ENCODE measurements around the gene RHOU. TPM values are rescaled to one million over a fixed set of nuclear protein-coding genes. Genes with fewer than 3 reads are reported as not detected.
"Not testable (repeated sequence)": the region's sequence is repeated elsewhere in the genome, so short reads cannot be mapped to it uniquely, and the experiment has no call there.

RHOU gene
- total and polyA plus RNA-seq, 7 donors = 5.7 to 90.9 (median 18.9) TPM

GRCh38 chr1:228768355-228769000 lies 33.2 kb downstream of the RHOU start:
- no peak overlapping the region for H3K27ac ChIP-seq
- DNase-seq (no peak), ATAC-seq (no peak)
- no peak overlapping the region for H3K4me3 ChIP-seq
- no peaks in the 10 kb centered on the region for H3K9me3 ChIP-seq
- intact Hi-C loops (cut with DNase I) = no loop called here
- H3K4me1 ChIP-seq = no peaks in the 10 kb centered on the region
- 56 to 66% (median 61%) methylated on average over 12 of the region's 12 CpGs for WGBS, 3 donors
- H3K36me3 ChIP-seq (ENCODE audit: insufficient read depth in 1 of 2, low read depth in 1 of 2) = no peaks in the 10 kb centered on the region
- no peaks in the 10 kb centered on the region for H3K27me3 ChIP-seq (ENCODE audit: insufficient read depth in 3 of 3, low read length in 2 of 3)
- TF ChIP-seq CTCF (IDR thresholded peaks at IDR 0.05) = no peak

- no peaks in the 10 kb centered on the region for H3K9me3 ChIP-seq
- TF ChIP-seq CTCF (IDR thresholded peaks at IDR 0.05) = no peak
- no peak overlapping the region for H3K27ac ChIP-seq
- DNase-seq (no peak), ATAC-seq (no peak)
- no peaks in the 10 kb centered on the region for H3K36me3 ChIP-seq (ENCODE audit: insufficient read depth in 1 of 2, low read depth in 1 of 2)
- no peaks in the 10 kb centered on the region for H3K27me3 ChIP-seq (ENCODE audit: insufficient read depth in 3 of 3, low read length in 2 of 3)
- H3K4me3 ChIP-seq = no peak overlapping the region
- intact Hi-C loops (cut with DNase I) = no loop called here
- H3K4me1 ChIP-seq = no peaks in the 10 kb centered on the region
- 62 to 77% (median 71%) methylated on average over 5 of the region's 5 CpGs for WGBS, 3 donors
Observed at GRCh38 chr1:228770779-228771223, 35.5 kb downstream of the RHOU start.

- DNase-seq (no peak), ATAC-seq (no peak)
- Histone ChIP-seq H3K36me3 (ENCODE audit: insufficient read depth in 1 of 2, low read depth in 1 of 2) (no peaks in the 10 kb centered on the region), H3K27me3 (ENCODE audit: insufficient read depth in 3 of 3, low read length in 2 of 3) (no peaks in the 10 kb centered on the region), H3K4me3 (no peak overlapping the region), H3K27ac (no peak overlapping the region), H3K9me3 (no peaks in the 10 kb centered on the region), H3K4me1 (no peaks in the 10 kb centered on the region)
- intact Hi-C loops (cut with DNase I) = no loop called here
- TF ChIP-seq CTCF (IDR thresholded peaks at IDR 0.05) = no peak
- 75 to 85% (median 79%) methylated on average over 4 of the region's 4 CpGs for WGBS, 3 donors
Observed at GRCh38 chr1:228772516-228773212, 37.4 kb downstream of the RHOU start.

GRCh38 chr1:228775946-228776345 lies 40.7 kb downstream of the RHOU start:
- WGBS, 3 donors = 87 to 88% (median 88%) methylated on average over 9 of the region's 9 CpGs
- ATAC-seq; intact Hi-C loops (cut with DNase I): not testable (repeated sequence)

GRCh38 chr1:228776449-228776848 lies 41.2 kb downstream of the RHOU start:
- peaks cover 8% of the 10 kb centered on the region for H3K4me1 ChIP-seq
- H3K9me3 ChIP-seq = no peaks in the 10 kb centered on the region
- H3K4me3 ChIP-seq = no peak overlapping the region
- H3K36me3 ChIP-seq (ENCODE audit: insufficient read depth in 1 of 2, low read depth in 1 of 2) = no peaks in the 10 kb centered on the region
- ATAC-seq (no peak), DNase-seq (no peak)
- no peaks in the 10 kb centered on the region for H3K27me3 ChIP-seq (ENCODE audit: insufficient read depth in 3 of 3, low read length in 2 of 3)
- intact Hi-C loops (cut with DNase I) = no loop called here
- 71 to 78% (median 77%) methylated on average over 2 of the region's 2 CpGs for WGBS, 3 donors
- no peak for TF ChIP-seq CTCF (IDR thresholded peaks at IDR 0.05)
- H3K27ac ChIP-seq = no peak overlapping the region

More at GRCh38 chr1:228775946-228776345, 40.7 kb downstream of the RHOU start:
- DNase-seq; H3K9me3 ChIP-seq; H3K27me3 ChIP-seq (ENCODE audit: insufficient read depth in 3 of 3, low read length in 2 of 3); H3K36me3 ChIP-seq (ENCODE audit: insufficient read depth in 1 of 2, low read depth in 1 of 2); H3K4me3 ChIP-seq; H3K4me1 ChIP-seq; H3K27ac ChIP-seq: not testable (repeated sequence)

Data from psoas muscle (tissue), 8 donors.